ENCODE measurements around the gene ARID3A. TPM values are rescaled to one million over a fixed set of nuclear protein-coding genes. Genes with fewer than 3 reads are reported as not detected.

Gene ARID3A
- total RNA-seq, 2 donors from 2014 or later, result 3.8 to 18.7 TPM

- H3K27ac ChIP-seq, result no peak overlapping the region
- no peak overlapping the region for H3K4me3 ChIP-seq
- H3K36me3 ChIP-seq, result no peaks in the 10 kb centered on the region
- intact Hi-C loops (cut with DNase I), result no loop called here
- no peaks in the 10 kb centered on the region for H3K27me3 ChIP-seq (replicated peaks; ENCODE audit: insufficient read depth)
- DNase-seq (ENCODE audit: low spot score), result no peak
- TF ChIP-seq POLR2AphosphoS5 (IDR thresholded peaks at IDR 0.05), result no peak
- no peak for TF ChIP-seq POLR2A (IDR thresholded peaks at IDR 0.05)
- TF ChIP-seq CTCF (IDR thresholded peaks at IDR 0.05), result no peak
- H3K4me1 ChIP-seq (replicated peaks), result no peaks in the 10 kb centered on the region
- no peaks in the 10 kb centered on the region for H3K9me3 ChIP-seq
- WGBS, result 91% methylated on average over 37 of the region's 37 CpGs
These were observed 19.8 kb downstream of the ARID3A start for GRCh38 chr19:945401-946252.

GRCh38 chr19:947090-947706 lies 21.4 kb downstream of the ARID3A start:
- 89% methylated on average over 30 of the region's 30 CpGs for WGBS
- H3K4me3 ChIP-seq, result no peak overlapping the region
- no peak for TF ChIP-seq CTCF (IDR thresholded peaks at IDR 0.05)
- TF ChIP-seq POLR2AphosphoS5 (IDR thresholded peaks at IDR 0.05), result no peak
- no peak for TF ChIP-seq POLR2A (IDR thresholded peaks at IDR 0.05)

GRCh38 chr19:947707-948539 lies 22.1 kb downstream of the ARID3A start:
- Histone ChIP-seq H3K27ac (no peak overlapping the region), H3K36me3 (no peaks in the 10 kb centered on the region), H3K27me3 (replicated peaks; ENCODE audit: insufficient read depth) (no peaks in the 10 kb centered on the region), H3K9me3 (no peaks in the 10 kb centered on the region), H3K4me3 (no peak overlapping the region), H3K4me1 (replicated peaks) (peaks cover 3% of the 10 kb centered on the region)
- intact Hi-C loops (cut with DNase I), result no loop called here
- no peak for DNase-seq (ENCODE audit: low spot score)
- TF ChIP-seq CTCF (IDR thresholded peaks at IDR 0.05) (no peak), POLR2A (IDR thresholded peaks at IDR 0.05) (no peak), POLR2AphosphoS5 (IDR thresholded peaks at IDR 0.05) (no peak)
- 92% methylated on average over 47 of the region's 47 CpGs for WGBS

More at GRCh38 chr19:947090-947706, 21.4 kb downstream of the ARID3A start:
- no peak for DNase-seq (ENCODE audit: low spot score)
- Histone ChIP-seq H3K27me3 (replicated peaks; ENCODE audit: insufficient read depth) (no peaks in the 10 kb centered on the region), H3K36me3 (no peaks in the 10 kb centered on the region), H3K4me1 (replicated peaks) (no peaks in the 10 kb centered on the region), H3K27ac (no peak overlapping the region), H3K9me3 (no peaks in the 10 kb centered on the region)
- intact Hi-C loops (cut with DNase I), result no loop called here

GRCh38 chr19:948842-949496 lies 23.1 kb downstream of the ARID3A start:
- H3K36me3 ChIP-seq, result no peaks in the 10 kb centered on the region

More at GRCh38 chr19:948842-949496, 23.1 kb downstream of the ARID3A start:
- Histone ChIP-seq H3K4me3 (no peak overlapping the region), H3K27ac (no peak overlapping the region), H3K27me3 (replicated peaks; ENCODE audit: insufficient read depth) (no peaks in the 10 kb centered on the region), H3K4me1 (replicated peaks) (peaks cover 8% of the 10 kb centered on the region), H3K9me3 (no peaks in the 10 kb centered on the region)
- TF ChIP-seq POLR2A (IDR thresholded peaks at IDR 0.05) (no peak), POLR2AphosphoS5 (IDR thresholded peaks at IDR 0.05) (no peak), CTCF (IDR thresholded peaks at IDR 0.05) (no peak)
- 92% methylated on average over 20 of the region's 25 CpGs for WGBS
- no peak for DNase-seq (ENCODE audit: low spot score)
- intact Hi-C loops (cut with DNase I), result no loop called here
